ENCODE results near the gene SKA3. TPM values are rescaled to one million over a fixed set of nuclear protein-coding genes. Genes with fewer than 3 reads are reported as not detected.

Gene SKA3
- total and polyA plus RNA-seq, 2 of the 13 experiments (the other 11 are each of a cell fraction or from before 2014, with no cell fraction given) = 7.2 to 10.8 TPM

GRCh38 chr13:21149568-21149967, 26.8 kb downstream of the SKA3 start (continued):
- TF ChIP-seq ATF3 (CRISPR knock-in tag; IDR thresholded peaks at IDR 0.05) = no peak
- TF ChIP-seq ZNF577 (CRISPR knock-in tag; IDR thresholded peaks at IDR 0.05; ENCODE audit: borderline replicate concordance, low read depth) = no peak
- no peak for TF ChIP-seq ZNF20 (CRISPR knock-in tag; IDR thresholded peaks at IDR 0.05)
- TF ChIP-seq ZXDC (CRISPR knock-in tag; IDR thresholded peaks at IDR 0.05) = no peak
- TF ChIP-seq, protein P1, sequence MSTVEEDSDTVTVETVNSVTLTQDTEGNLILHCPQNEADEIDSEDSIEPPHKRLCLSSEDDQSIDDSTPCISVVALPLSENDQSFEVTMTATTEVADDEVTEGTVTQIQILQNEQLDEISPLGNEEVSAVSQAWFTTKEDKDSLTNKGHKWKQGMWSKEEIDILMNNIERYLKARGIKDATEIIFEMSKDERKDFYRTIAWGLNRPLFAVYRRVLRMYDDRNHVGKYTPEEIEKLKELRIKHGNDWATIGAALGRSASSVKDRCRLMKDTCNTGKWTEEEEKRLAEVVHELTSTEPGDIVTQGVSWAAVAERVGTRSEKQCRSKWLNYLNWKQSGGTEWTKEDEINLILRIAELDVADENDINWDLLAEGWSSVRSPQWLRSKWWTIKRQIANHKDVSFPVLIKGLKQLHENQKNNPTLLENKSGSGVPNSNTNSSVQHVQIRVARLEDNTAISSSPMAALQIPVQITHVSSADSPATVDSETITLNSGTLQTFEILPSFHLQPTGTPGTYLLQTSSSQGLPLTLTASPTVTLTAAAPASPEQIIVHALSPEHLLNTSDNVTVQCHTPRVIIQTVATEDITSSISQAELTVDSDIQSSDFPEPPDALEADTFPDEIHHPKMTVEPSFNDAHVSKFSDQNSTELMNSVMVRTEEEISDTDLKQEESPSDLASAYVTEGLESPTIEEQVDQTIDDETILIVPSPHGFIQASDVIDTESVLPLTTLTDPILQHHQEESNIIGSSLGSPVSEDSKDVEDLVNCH (CRISPR knock-in tag; IDR thresholded peaks at IDR 0.05) = no peak
- TF ChIP-seq, protein P2, sequence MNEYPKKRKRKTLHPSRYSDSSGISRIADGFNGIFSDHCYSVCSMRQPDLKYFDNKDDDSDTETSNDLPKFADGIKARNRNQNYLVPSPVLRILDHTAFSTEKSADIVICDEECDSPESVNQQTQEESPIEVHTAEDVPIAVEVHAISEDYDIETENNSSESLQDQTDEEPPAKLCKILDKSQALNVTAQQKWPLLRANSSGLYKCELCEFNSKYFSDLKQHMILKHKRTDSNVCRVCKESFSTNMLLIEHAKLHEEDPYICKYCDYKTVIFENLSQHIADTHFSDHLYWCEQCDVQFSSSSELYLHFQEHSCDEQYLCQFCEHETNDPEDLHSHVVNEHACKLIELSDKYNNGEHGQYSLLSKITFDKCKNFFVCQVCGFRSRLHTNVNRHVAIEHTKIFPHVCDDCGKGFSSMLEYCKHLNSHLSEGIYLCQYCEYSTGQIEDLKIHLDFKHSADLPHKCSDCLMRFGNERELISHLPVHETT (CRISPR knock-in tag; conservative IDR thresholded peaks at IDR 0.05) = no peak
- no peak for TF ChIP-seq KIAA2018 (CRISPR knock-in tag; IDR thresholded peaks at IDR 0.05; ENCODE audit: borderline replicate concordance)
